GM23338 (cell line): ENCODE measurements around the gene NOP56. TPM values are rescaled to one million over a fixed set of nuclear protein-coding genes. Genes with fewer than 3 reads are reported as not detected.
"Not testable (repeated sequence)": the region's sequence is repeated elsewhere in the genome, so short reads cannot be mapped to it uniquely, and the experiment has no call there.

Experiments
- ATAC-seq: fragments of 200-7000 bp; cut with Tn5 transposase; 3 replicates; pipeline ENCODE4 v1.9.1; 2020
- DNase-seq: peaks from one replicate; pipeline ENCODE4 v3.0.0-alpha.2; 2015; ENCODE audit warnings: low spot score
- H2AFZ ChIP-seq: fragments of 200-600 bp; sonication (generic); 2 replicates; pipeline ENCODE4 v1.8.0; 2016; ENCODE audit warnings: antibody characterized with exemption, mild to moderate bottlenecking, moderate library complexity
- H3F3A ChIP-seq: fragments of 200-600 bp; sonication (generic); replicated peaks from 2 replicates; pipeline ENCODE4 v1.8.0; 2017; ENCODE audit warnings: antibody characterized with exemption, mixed run types, low read depth
- H3K27ac ChIP-seq: fragments of 200-600 bp; sonication (generic); 2 replicates; pipeline ENCODE4 v1.6.1; 2016; ENCODE audit warnings: low read depth
- H3K27me3 ChIP-seq: fragments of 200-600 bp; sonication (generic); 2 replicates; pipeline ENCODE4 v1.8.0; 2016; ENCODE audit warnings: mild to moderate bottlenecking, mixed run types, moderate library complexity; ENCODE audit not compliant: insufficient read depth
- H3K36me3 ChIP-seq: fragments of 200-600 bp; sonication (generic); 2 replicates; pipeline ENCODE4 v1.8.0; 2016; ENCODE audit warnings: mild to moderate bottlenecking; ENCODE audit not compliant: insufficient read depth
- H3K4me1 ChIP-seq: fragments of 200-600 bp; sonication (generic); 2 replicates; pipeline ENCODE4 v1.8.0; 2016; ENCODE audit warnings: mild to moderate bottlenecking, moderate library complexity; ENCODE audit not compliant: insufficient read depth
- H3K4me2 ChIP-seq: fragments of 200-600 bp; sonication (generic); 2 replicates; pipeline ENCODE4 v1.7.1; 2017; ENCODE audit warnings: mixed run types
- H3K4me3 ChIP-seq: fragments of 200-600 bp; sonication (generic); 2 replicates; pipeline ENCODE4 v1.6.1; 2016; ENCODE audit warnings: mixed run types
- H3K79me2 ChIP-seq: fragments of 200-600 bp; sonication (generic); replicated peaks from 2 replicates; pipeline ENCODE4 v1.8.0; 2017; ENCODE audit warnings: mild to moderate bottlenecking; ENCODE audit not compliant: insufficient read depth
- H3K9me2 ChIP-seq: fragments of 200-600 bp; sonication (generic); 2 replicates; pipeline ENCODE4 v1.8.0; 2017; ENCODE audit not compliant: insufficient read depth
- H4K20me1 ChIP-seq: fragments of 200-600 bp; sonication (generic); replicated peaks from 2 replicates; pipeline ENCODE4 v1.8.0; 2017; ENCODE audit warnings: mild to moderate bottlenecking; ENCODE audit not compliant: insufficient read depth
- H3K27ac Mint-ChIP-seq: 2 replicates; pipeline ENCODE4 v1.8.0; 2020; ENCODE audit warnings: inconsistent platforms, mild to moderate bottlenecking, moderate library complexity, mixed read lengths
- H3K27me3 Mint-ChIP-seq: 3 replicates; pipeline ENCODE4 v1.8.0; 2022; ENCODE audit warnings: low read depth, mild to moderate bottlenecking, moderate library complexity, mixed read lengths, inconsistent platforms; ENCODE audit not compliant: insufficient read depth, poor library complexity
- H3K36me3 Mint-ChIP-seq: 3 replicates; pipeline ENCODE4 v1.8.0; 2021; ENCODE audit warnings: low read depth, mild to moderate bottlenecking, inconsistent platforms, moderate library complexity, mixed read lengths
- H3K4me1 Mint-ChIP-seq: 3 replicates; pipeline ENCODE4 v1.8.0; 2020; ENCODE audit warnings: mild to moderate bottlenecking, inconsistent platforms, mixed read lengths
- H3K4me3 Mint-ChIP-seq: 3 replicates; pipeline ENCODE4 v1.8.0; 2021; ENCODE audit warnings: moderate library complexity, mild to moderate bottlenecking, inconsistent platforms, mixed read lengths
- H3K9me3 Mint-ChIP-seq: 3 replicates; pipeline ENCODE4 v1.8.0; 2020; ENCODE audit warnings: moderate library complexity, mild to moderate bottlenecking, inconsistent platforms, mixed read lengths
- EZH2 ChIP-seq: fragments of 200-600 bp; sonication (generic); IDR thresholded peaks from one replicate; pipeline ENCODE4 v1.8.0; 2017; ENCODE audit warnings: antibody characterized with exemption, mild to moderate bottlenecking, low read depth; ENCODE audit not compliant: unreplicated experiment
- EZH2phosphoT487 ChIP-seq: fragments of 200-600 bp; sonication (generic); IDR thresholded peaks from one replicate; pipeline ENCODE4 v1.8.1; 2018; ENCODE audit warnings: antibody characterized with exemption; ENCODE audit not compliant: unreplicated experiment
- JUNB ChIP-seq: IDR thresholded peaks from one replicate; pipeline ENCODE4 v1.6.1; 2016; ENCODE audit warnings: antibody characterized with exemption; ENCODE audit not compliant: unreplicated experiment
- NANOG ChIP-seq: IDR thresholded peaks from 2 replicates; pipeline ENCODE4 v1.6.1; 2016; ENCODE audit warnings: antibody characterized with exemption, borderline replicate concordance
- POLR2AphosphoS5 ChIP-seq: IDR thresholded peaks from 2 replicates; pipeline ENCODE4 v1.6.1; 2016; ENCODE audit warnings: antibody characterized with exemption, low read depth
- STAT1 ChIP-seq: IDR thresholded peaks from one replicate; pipeline ENCODE4 v1.6.1; 2016; ENCODE audit warnings: antibody characterized with exemption; ENCODE audit not compliant: unreplicated experiment
- ZNF114 ChIP-seq: fragments of 250-450 bp; sonication (Bioruptor Pico); IDR thresholded peaks from 2 replicates; pipeline ENCODE4 v1.5.0; 2020; ENCODE audit warnings: mild to moderate bottlenecking, moderate library complexity
- ZNF331 ChIP-seq: fragments of 250-450 bp; sonication (Bioruptor Pico); IDR thresholded peaks from 2 replicates; pipeline ENCODE4 v1.5.0; 2020; ENCODE audit warnings: low read depth, mild to moderate bottlenecking, moderate library complexity
- polyA plus RNA-seq: library from polyadenylated mRNA; unstranded; fragments of >200 nt; fragmentation: Nextera tagmentation; extraction: Ambion mirVana; gene quantifications from 2 replicates; pipeline ENCODE4 v1.2.1, GENCODE V29; 2016
- total RNA-seq: library from RNA; depleted of rRNA; stranded (reverse); fragments of >200 nt; shearing (Covaris generic); gene quantifications from 2 replicates; pipeline ENCODE4 v1.2.3, GENCODE V29; 2014
- TF ChIP-seq, protein P1 (sequence below): IDR thresholded peaks from 2 replicates; pipeline ENCODE4 v1.6.1; 2016; ENCODE audit warnings: antibody characterized with exemption
- TF ChIP-seq, protein P2 (sequence below), 2 experiments: fragments of 200-600 bp in 1 of 2; sonication (generic) in 1 of 2; conservative IDR thresholded peaks; 2 replicates each; pipeline versions ENCODE4 v1.5.1 to v1.6.1; 2016 to 2017; ENCODE audit warnings: antibody characterized with exemption in 2 of 2, low read depth in 2 of 2, mild to moderate bottlenecking in 2 of 2, moderate library complexity in 1 of 2

NOP56 gene
- total and polyA plus RNA-seq, 2 experiments from 2014 or later, result 447 to 576 TPM

DNA sequence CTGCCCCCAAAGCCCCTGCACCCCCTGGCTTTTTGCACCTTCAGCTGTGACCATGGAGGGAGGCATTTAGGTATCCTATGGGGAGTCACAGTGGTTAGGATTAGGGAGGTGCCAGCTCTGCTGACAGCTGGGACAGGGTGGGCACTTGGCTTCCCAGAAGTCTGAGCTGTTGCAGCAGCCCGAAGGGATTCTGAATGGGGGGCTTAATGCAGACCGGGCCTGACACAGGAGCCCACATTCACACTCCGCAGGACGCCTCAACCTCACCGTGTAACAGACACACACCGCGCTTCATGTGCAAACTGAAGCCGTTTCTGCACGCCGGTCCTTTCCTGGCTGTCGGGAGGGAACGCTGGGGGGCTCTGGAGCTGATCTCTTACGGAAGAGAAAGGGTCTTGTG, 42.1 kb downstream of the NOP56 start:
- peaks cover 7% of the 10 kb centered on the region; the same call in 1 of the 2 replicates for H3F3A ChIP-seq
- H4K20me1 ChIP-seq, result peaks cover 14% of the 10 kb centered on the region; the same call in 1 of the 2 replicates
- peaks cover 90% of the 10 kb centered on the region for H3K27me3 ChIP-seq
- H3K36me3 ChIP-seq, result no peaks in the 10 kb centered on the region
- H3K4me3 ChIP-seq, result peak overlapping the region; percentile 46
- H3K27ac ChIP-seq, result no peak overlapping the region
- no peak overlapping the region for H3K27ac Mint-ChIP-seq
- H3K4me1 ChIP-seq, result peaks cover 11% of the 10 kb centered on the region; the same call in 1 of the 2 replicates
- H3K27me3 Mint-ChIP-seq, result peaks cover 77% of the 10 kb centered on the region
- TF ChIP-seq ZNF331 (CRISPR knock-in tag), result no peak
- TF ChIP-seq, protein P1, sequence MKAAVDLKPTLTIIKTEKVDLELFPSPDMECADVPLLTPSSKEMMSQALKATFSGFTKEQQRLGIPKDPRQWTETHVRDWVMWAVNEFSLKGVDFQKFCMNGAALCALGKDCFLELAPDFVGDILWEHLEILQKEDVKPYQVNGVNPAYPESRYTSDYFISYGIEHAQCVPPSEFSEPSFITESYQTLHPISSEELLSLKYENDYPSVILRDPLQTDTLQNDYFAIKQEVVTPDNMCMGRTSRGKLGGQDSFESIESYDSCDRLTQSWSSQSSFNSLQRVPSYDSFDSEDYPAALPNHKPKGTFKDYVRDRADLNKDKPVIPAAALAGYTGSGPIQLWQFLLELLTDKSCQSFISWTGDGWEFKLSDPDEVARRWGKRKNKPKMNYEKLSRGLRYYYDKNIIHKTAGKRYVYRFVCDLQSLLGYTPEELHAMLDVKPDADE, result no peak
- no peak for TF ChIP-seq NANOG
- TF ChIP-seq EZH2, result peak; percentile 58
- TF ChIP-seq ZNF114 (CRISPR knock-in tag), result no peak
- TF ChIP-seq, protein P2, sequence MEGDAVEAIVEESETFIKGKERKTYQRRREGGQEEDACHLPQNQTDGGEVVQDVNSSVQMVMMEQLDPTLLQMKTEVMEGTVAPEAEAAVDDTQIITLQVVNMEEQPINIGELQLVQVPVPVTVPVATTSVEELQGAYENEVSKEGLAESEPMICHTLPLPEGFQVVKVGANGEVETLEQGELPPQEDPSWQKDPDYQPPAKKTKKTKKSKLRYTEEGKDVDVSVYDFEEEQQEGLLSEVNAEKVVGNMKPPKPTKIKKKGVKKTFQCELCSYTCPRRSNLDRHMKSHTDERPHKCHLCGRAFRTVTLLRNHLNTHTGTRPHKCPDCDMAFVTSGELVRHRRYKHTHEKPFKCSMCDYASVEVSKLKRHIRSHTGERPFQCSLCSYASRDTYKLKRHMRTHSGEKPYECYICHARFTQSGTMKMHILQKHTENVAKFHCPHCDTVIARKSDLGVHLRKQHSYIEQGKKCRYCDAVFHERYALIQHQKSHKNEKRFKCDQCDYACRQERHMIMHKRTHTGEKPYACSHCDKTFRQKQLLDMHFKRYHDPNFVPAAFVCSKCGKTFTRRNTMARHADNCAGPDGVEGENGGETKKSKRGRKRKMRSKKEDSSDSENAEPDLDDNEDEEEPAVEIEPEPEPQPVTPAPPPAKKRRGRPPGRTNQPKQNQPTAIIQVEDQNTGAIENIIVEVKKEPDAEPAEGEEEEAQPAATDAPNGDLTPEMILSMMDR (conservative IDR thresholded peaks at IDR 0.05; ENCODE audit: low read depth in 2 of 2), result no peak
- TF ChIP-seq JUNB, result no peak
- TF ChIP-seq POLR2AphosphoS5, result no peak
- ATAC-seq, result no peak
- no peaks in the 10 kb centered on the region for H3K9me2 ChIP-seq
- DNase-seq, result no peak
- no peaks in the 10 kb centered on the region for H3K79me2 ChIP-seq
- peaks cover 37% of the 10 kb centered on the region for H3K4me1 Mint-ChIP-seq
- H3K4me3 Mint-ChIP-seq, result peak overlapping the region; percentile 49; the same call in 2 of the 3 replicates
- H3K4me2 ChIP-seq, result peak overlapping the region; percentile 65; the same call in 1 of the 2 replicates
- peaks cover 9% of the 10 kb centered on the region; the same call in 2 of the 3 replicates for H3K9me3 Mint-ChIP-seq
- no peak overlapping the region for H2AFZ ChIP-seq
- H3K36me3 Mint-ChIP-seq, result peaks cover 7% of the 10 kb centered on the region; the same call in 1 of the 3 replicates

DNA sequence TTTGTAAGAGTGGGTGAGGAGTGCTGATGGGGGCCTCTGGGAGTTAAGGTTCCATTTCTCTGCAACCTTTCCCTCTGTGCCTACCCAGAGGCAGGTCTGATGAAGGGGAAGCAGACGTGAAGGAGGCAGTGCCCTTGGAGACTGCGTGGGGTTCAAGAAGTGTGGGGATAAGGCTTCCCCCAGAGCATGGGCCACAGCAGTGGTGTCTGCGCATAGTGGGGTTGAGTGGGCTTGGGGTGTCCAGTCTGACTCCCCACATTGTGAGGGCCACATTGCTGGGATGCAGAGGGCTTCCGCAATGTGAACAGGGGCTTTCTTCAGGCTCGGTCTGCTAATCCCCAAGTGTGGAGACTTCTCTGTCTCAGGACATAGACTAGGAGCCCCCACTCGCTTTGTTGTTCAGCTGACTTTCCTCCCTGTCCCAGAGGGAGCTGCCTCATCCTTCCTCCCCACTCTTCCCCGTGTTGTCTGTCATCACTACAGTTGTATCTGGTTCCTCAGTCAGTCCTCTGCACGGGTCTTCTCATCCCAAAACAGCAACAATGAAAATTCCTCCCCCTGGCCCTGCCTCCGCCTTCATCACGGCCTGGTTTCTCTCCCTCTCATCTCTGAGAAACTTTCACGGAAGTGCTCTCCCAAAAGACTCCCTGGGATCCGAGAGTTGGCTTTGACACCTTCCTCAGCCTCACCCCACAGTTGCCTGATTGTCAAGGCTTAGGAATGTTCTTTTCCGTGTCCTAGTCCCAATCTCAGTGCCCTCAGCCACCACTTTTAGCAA, 43.0 kb downstream of the NOP56 start:
- Histone ChIP-seq H3F3A (peaks cover 7% of the 10 kb centered on the region; the same call in 1 of the 2 replicates), H4K20me1 (peaks cover 15% of the 10 kb centered on the region; the same call in 1 of the 2 replicates), H3K9me2 (no peaks in the 10 kb centered on the region), H3K4me2 (0 out of 2 replicates have a peak overlapping the region, but pooled peaks have one; percentile 65), H3K27ac (no peak overlapping the region), H3K27me3 (peaks cover 90% of the 10 kb centered on the region), H3K79me2 (no peaks in the 10 kb centered on the region), H2AFZ (no peak overlapping the region), H3K4me1 (peaks cover 14% of the 10 kb centered on the region; the same call in 1 of the 2 replicates), H3K4me3 (0 out of 2 replicates have a peak overlapping the region, but pooled peaks have one; percentile 46), H3K36me3 (no peaks in the 10 kb centered on the region)
- Mint-ChIP-seq H3K9me3 (peaks cover 9% of the 10 kb centered on the region; the same call in 2 of the 3 replicates), H3K4me1 (peaks cover 41% of the 10 kb centered on the region), H3K27ac (no peak overlapping the region), H3K36me3 (peaks cover 7% of the 10 kb centered on the region; the same call in 1 of the 3 replicates), H3K27me3 (peaks cover 75% of the 10 kb centered on the region), H3K4me3 (peak overlapping the region; percentile 49)
- ATAC-seq, result no peak
- DNase-seq, result no peak
- TF ChIP-seq, protein P2 (conservative IDR thresholded peaks at IDR 0.05; ENCODE audit: low read depth in 2 of 2), result no peak
- TF ChIP-seq ZNF331 (CRISPR knock-in tag), result no peak
- peak; percentile 67 for TF ChIP-seq EZH2
- no peak for TF ChIP-seq EZH2phosphoT487
- TF ChIP-seq STAT1, result no peak

DNA sequence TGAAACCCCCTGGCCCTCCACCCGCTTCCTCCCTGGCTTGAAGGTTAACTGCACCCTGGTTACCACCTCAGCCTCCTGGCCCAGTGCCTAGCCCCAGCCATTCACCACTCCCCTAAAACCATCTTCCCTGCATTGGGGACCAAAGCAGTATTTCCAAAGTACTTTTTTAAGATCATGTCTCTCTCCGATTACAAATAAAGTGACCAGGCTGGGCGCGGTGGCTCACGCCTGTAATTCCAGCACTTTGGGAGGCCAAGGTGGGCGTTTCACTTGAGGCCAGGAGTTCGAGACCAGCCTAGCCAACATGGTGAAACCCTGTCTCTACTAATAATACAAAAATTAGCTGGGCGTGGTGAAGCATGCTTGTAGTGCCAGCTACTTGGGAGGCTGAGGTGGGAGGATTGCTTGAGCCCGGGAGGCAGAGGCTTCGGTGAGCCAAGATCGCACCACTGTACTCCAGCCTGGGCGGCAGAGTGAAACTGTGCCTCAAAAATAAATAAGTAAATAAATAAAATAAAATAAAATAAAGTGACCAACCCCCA, 43.6 kb downstream of the NOP56 start:
- H3K27me3 ChIP-seq, result peaks cover 90% of the 10 kb centered on the region
- not testable (repeated sequence) for H3F3A ChIP-seq, H3K4me3 Mint-ChIP-seq, H3K36me3 ChIP-seq, ATAC-seq, H3K4me3 ChIP-seq, H3K9me3 Mint-ChIP-seq, H3K9me2 ChIP-seq, H3K4me2 ChIP-seq, H3K27ac ChIP-seq, H3K36me3 Mint-ChIP-seq, DNase-seq, H3K79me2 ChIP-seq, H2AFZ ChIP-seq, H3K27ac Mint-ChIP-seq
- H3K27me3 Mint-ChIP-seq, result peaks cover 75% of the 10 kb centered on the region
- peaks cover 21% of the 10 kb centered on the region; the same call in 1 of the 2 replicates for H3K4me1 ChIP-seq
- peaks cover 48% of the 10 kb centered on the region for H3K4me1 Mint-ChIP-seq
- peaks cover 13% of the 10 kb centered on the region; the same call in 1 of the 2 replicates for H4K20me1 ChIP-seq
